Measurements from ENCODE around the gene ZNF618.

ZNF618 gene

GRCh38 chr9:113956901-113957300 lies 80.8 kb downstream of the ZNF618 start:
- TF ChIP-seq EZH2phosphoT487 (IDR thresholded peaks at IDR 0.05; ENCODE audit: borderline replicate concordance, low read length) (no peak), CTCF (IDR thresholded peaks at IDR 0.05; ENCODE audit: low read depth, low read length, poor library complexity, severe bottlenecking) (no peak)
- H3K36me3 ChIP-seq (ENCODE audit: control insufficient read depth, low read length): no peaks in the 10 kb centered on the region
- no peak overlapping the region for H3K27ac ChIP-seq (ENCODE audit: low read depth, low read length)
- no peak overlapping the region for H3K4me3 ChIP-seq (ENCODE audit: low read length)
- H3K4me1 ChIP-seq (ENCODE audit: control insufficient read depth, low read length): no peaks in the 10 kb centered on the region
- H3K27me3 ChIP-seq (ENCODE audit: control insufficient read depth, low read length): peaks cover 5% of the 10 kb centered on the region; the same call in 1 of the 2 replicates
- no peaks in the 10 kb centered on the region for H3K9me2 ChIP-seq (replicated peaks; ENCODE audit: control insufficient read depth, low read length)
- no peaks in the 10 kb centered on the region for H3K9me3 ChIP-seq (ENCODE audit: control insufficient read depth, insufficient read depth, low read length)
- H3K4me2 ChIP-seq (ENCODE audit: low read length): no peak overlapping the region
- no peaks in the 10 kb centered on the region for H3K79me2 ChIP-seq (ENCODE audit: control insufficient read depth, low read length)
- H3F3A ChIP-seq (ENCODE audit: control insufficient read depth, insufficient read depth): no peaks in the 10 kb centered on the region
- no peaks in the 10 kb centered on the region for H4K20me1 ChIP-seq (ENCODE audit: control insufficient read depth, insufficient read depth, low read depth, low read length)

GRCh38 chr9:113957351-113957750 lies 81.2 kb downstream of the ZNF618 start:
- Histone ChIP-seq H3F3A (ENCODE audit: control insufficient read depth, insufficient read depth) (no peaks in the 10 kb centered on the region), H3K9me3 (ENCODE audit: control insufficient read depth, insufficient read depth, low read length) (no peaks in the 10 kb centered on the region), H3K4me1 (ENCODE audit: control insufficient read depth, low read length) (no peaks in the 10 kb centered on the region), H3K36me3 (ENCODE audit: control insufficient read depth, low read length) (no peaks in the 10 kb centered on the region), H4K20me1 (ENCODE audit: control insufficient read depth, insufficient read depth, low read depth, low read length) (no peaks in the 10 kb centered on the region), H3K79me2 (ENCODE audit: control insufficient read depth, low read length) (no peaks in the 10 kb centered on the region), H3K27me3 (ENCODE audit: control insufficient read depth, low read length) (peaks cover 5% of the 10 kb centered on the region; the same call in 1 of the 2 replicates), H3K4me3 (ENCODE audit: low read length) (no peak overlapping the region), H3K27ac (ENCODE audit: low read depth, low read length) (no peak overlapping the region), H3K4me2 (ENCODE audit: low read length) (no peak overlapping the region), H3K9me2 (replicated peaks; ENCODE audit: control insufficient read depth, low read length) (no peaks in the 10 kb centered on the region)
- TF ChIP-seq CTCF (IDR thresholded peaks at IDR 0.05; ENCODE audit: low read depth, low read length, poor library complexity, severe bottlenecking): no peak
- TF ChIP-seq EZH2phosphoT487 (IDR thresholded peaks at IDR 0.05; ENCODE audit: borderline replicate concordance, low read length): no peak

- no peak for TF ChIP-seq CTCF (IDR thresholded peaks at IDR 0.05; ENCODE audit: low read depth, low read length, poor library complexity, severe bottlenecking)
- no peak for TF ChIP-seq EZH2phosphoT487 (IDR thresholded peaks at IDR 0.05; ENCODE audit: borderline replicate concordance, low read length)
- Histone ChIP-seq H3K36me3 (ENCODE audit: control insufficient read depth, low read length) (no peaks in the 10 kb centered on the region), H3K4me1 (ENCODE audit: control insufficient read depth, low read length) (no peaks in the 10 kb centered on the region), H3K79me2 (ENCODE audit: control insufficient read depth, low read length) (no peaks in the 10 kb centered on the region), H3K27me3 (ENCODE audit: control insufficient read depth, low read length) (peaks cover 5% of the 10 kb centered on the region; the same call in 1 of the 2 replicates), H3K9me2 (replicated peaks; ENCODE audit: control insufficient read depth, low read length) (no peaks in the 10 kb centered on the region), H4K20me1 (ENCODE audit: control insufficient read depth, insufficient read depth, low read depth, low read length) (no peaks in the 10 kb centered on the region), H3K9me3 (ENCODE audit: control insufficient read depth, insufficient read depth, low read length) (no peaks in the 10 kb centered on the region), H3K4me2 (ENCODE audit: low read length) (no peak overlapping the region), H3K27ac (ENCODE audit: low read depth, low read length) (no peak overlapping the region), H3F3A (ENCODE audit: control insufficient read depth, insufficient read depth) (no peaks in the 10 kb centered on the region), H3K4me3 (ENCODE audit: low read length) (no peak overlapping the region)
Measured at GRCh38 chr9:113957821-113958341, 81.8 kb downstream of the ZNF618 start.
